DMS153 treated with DMSO at 0.1 percent for 48 hours (cell line): Measurements from ENCODE around the gene COX6A1.

Source experiments
- DNase-seq: peaks from one replicate; lab custom pipeline; 2025; ENCODE audit not compliant: unreplicated experiment; lab: John Stamatoyannopoulos, UW

COX6A1 gene

DNA sequence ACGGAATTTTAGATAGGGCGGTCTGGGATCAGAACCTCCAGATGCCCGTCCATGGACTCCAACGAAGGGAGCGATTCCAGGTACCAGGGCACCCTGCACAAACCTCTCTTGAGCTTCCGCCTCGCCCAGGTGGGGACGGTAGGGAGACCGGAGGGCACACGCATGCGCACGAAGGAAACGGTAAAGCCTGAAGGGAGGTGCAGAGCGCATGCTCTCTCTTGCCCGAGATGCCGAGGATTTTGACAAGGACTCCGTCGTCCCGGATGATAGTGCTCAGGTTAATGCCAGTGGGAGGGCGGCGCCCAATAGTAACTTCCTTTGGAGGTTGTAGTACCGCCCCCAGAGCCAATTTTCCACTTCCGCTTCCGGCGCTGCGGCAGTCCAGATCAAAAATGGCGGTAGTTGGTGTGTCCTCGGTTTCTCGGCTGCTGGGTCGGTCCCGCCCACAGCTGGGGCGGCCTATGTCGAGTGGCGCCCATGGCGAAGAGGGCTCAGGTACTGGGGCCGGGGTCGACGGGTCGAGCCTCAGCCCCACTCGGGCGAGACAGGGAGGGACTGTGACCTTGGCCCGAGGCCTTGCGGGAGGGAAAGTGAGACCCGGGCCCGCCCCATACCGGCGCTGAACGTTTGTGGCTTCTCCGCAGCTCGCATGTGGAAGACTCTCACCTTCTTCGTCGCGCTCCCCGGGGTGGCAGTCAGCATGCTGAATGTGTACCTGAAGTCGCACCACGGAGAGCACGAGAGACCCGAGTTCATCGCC is at the start of gene COX6A1:
COX6A1 (plus strand) TSS at position 379 of the 760 bp plus-strand sequence; CDS start at position 393, 14 bp downstream.
- DNase-seq: peak; percentile 99

DNA sequence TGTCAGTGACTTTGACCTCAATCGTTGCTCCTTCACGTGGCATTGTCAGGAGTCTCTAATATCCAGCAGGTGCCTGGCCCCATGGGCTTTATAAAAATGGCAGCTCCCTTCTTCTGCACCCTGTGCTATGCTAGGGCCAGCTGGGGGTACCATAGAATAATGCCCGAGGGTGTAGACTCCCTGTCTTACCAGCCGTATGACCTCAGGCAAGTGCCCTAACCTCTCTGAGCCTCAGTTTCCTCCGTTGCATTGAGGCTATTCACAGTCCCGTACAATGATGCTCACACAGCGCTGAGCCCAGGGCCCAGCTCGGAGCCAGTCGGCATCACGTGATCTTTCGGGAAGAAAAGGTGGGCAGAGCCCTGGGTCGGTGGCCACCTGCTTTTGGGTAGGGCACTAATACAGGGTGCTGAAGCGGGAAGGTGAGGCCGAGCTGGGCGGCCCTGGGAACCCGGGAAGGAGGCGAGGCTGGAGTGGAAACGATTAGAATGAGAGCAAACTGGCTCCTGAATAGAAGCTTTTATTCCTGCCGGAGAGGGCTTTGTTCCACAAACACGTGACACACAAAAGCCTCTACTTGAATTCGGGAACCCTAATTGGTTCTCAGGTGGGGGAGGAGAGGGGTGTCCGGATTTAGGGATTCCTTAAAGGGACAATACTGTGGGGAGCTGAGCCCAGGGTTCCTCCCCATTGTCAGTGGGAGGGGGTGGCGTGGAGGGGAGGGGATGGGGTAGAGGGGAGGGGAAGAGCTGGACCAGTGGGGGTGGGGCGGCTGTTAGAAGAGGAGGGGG is 49.0 kb upstream of the COX6A1 start:
- DNase-seq: peak; percentile 87

DNA sequence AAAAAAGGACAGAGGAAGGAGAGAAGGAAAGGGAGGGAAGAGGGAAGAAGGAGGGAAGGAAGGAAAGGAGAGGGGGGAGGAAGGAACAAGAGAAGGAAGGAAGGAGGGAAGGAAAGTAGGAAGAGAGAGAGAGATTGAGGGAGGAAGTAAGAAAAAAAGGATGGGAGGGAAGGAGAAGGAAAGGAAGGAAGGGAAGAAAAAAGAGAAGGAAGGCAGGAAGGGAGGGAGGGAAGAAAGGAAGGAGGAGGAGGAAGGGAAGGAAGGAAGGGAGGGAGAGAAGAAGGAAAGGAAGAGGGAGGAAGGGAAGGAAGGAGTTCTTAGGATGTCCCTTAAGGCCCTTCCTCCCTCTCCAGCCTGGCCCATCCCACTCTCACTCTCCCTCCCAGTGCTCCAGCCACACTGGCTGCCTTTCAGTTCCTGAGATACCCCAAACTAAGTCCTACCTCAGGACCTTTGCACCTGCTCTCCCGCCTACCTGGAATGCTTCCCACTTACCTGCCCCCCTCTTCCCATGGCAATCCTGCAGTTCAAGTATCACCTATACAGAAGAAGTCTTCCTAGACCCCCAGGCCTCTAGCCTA is 47.3 kb upstream of the COX6A1 start:
- DNase-seq: no peak

DNA sequence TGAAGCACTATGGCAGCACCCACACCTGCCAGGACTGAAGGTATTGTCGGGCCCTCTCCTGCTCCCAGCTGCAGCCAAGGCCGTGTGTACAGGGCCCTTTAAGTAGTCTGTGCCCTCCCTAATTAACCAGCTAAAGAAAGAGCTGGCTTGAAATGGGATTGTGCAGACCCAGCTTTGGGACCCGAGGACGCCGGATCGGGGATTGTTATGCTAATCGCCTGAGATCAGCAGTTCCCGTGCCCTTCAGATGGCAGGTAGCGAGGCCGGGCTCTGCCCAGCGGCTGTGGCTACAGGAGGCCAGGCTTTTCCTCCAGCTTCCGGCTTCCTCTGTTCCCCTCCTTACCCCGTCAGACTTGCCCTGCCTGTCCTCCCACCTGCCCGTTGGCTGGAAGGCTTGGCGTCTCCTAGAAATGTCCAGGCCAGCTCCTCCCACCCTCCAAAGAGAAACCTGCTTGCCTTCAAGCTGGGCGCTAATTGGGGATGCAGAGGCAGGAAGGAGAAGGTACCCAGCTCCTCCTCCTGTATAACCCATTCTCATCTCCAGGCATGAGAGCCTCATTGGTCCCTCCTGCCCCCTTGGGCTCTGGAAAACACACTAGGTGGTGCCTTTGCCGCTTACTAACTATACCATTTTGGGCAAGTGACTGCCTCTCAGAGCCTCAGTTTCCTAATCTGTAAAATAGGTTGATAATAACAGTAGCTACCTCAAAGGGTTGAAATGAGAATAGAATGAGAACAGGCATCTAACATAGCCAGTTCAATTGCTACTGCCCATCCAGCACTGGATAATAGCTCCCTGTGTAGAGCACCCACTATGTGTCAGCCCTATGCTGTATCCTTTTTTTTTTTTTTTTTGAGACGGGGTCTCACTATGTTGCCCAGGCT is 43.2 kb upstream of the COX6A1 start:
- DNase-seq: peak; percentile 82

DNA sequence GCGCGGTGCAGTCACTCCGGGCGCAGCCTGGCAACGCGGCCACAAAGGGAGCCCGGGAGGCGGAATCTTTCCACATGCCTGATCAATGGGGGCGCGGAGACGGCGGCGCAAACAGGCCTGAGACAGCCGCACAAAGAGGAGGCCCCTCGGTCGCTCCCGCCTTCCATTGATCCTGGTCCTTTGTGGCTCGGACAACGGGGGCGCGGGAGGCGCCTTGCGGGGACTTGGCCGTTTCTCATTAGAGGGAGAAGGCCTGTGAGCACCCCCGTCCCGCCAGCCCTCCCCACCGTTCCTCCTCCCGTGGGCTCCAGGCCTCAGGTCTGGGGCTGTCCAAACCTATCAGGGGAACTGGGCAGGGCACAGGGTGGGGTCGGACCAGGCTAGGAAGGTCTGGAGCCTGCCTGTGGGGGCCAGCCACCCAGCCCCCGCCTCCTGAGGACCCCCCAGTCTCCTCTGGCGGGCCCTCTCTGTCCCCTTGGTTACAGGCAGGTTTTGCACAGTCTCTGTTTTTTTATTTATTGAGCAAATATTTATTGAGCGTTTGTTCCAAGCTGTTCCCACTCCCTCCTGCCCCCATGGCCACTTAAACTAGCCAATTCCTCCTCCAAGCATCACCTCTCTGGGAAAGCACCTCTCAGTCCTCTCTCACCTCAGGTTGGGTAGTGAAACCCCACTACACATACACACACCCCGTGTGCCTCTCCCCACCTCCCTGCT is 39.9 kb upstream of the COX6A1 start:
- DNase-seq: no peak

DNA sequence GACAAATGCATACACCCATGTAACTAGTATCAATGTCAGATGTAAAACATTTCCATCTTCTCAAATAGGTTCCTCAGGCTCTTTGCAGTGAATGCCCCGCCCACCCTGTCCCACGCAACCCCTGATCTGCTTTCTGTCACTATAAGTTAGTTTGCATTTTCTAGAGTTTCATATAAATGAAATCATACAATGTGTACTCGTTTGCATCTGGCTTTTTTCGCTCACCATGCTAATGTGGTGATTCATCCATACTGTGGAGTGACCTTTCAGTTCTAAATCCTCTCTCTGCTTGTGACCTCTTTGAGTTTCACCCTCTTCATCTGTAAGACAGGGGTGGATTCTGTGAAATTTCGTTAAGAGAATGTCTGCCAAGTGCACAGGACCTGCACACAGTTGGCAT is 38.4 kb upstream of the COX6A1 start:
- DNase-seq: no peak

DNA sequence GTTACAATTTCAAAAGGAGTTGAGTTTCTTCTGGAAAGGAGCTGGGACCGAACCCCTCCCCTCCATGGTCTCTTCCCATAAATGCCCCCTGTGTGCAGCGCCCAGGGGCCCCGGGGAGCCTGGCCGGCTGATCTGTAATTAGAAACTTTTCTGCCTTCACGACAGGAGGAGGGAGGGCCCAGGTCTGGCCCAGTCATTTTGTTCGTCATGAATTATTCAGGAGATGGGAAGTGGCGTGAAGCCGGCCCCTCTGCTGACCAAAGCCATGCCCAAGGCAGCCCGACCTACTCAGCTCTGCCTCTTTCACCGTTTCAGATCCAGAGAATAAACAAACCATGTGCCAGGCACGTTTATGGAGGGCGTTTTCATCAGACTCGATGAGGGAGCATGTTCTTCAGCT is 35.7 kb upstream of the COX6A1 start:
- no peak for DNase-seq

DNA sequence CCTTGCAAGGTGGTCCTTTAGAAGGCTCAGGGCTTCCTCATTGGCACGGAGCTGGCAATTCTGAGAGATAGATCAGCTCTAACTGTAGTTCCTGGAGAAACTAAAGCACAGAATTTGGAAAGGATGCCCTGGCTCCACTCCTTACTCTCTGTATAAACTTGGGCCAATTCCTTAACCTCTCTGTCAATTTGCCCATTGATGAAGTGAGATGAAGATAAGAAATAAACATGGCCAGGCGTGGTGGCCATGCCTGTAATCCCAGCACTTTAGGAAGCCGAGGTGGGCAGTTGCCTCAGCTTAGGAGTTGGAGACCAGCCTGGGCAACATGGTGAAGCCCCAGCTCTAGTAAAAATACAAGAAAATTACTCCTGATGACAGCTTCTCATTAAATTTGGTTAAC is 34.0 kb upstream of the COX6A1 start:
- no peak for DNase-seq

DNA sequence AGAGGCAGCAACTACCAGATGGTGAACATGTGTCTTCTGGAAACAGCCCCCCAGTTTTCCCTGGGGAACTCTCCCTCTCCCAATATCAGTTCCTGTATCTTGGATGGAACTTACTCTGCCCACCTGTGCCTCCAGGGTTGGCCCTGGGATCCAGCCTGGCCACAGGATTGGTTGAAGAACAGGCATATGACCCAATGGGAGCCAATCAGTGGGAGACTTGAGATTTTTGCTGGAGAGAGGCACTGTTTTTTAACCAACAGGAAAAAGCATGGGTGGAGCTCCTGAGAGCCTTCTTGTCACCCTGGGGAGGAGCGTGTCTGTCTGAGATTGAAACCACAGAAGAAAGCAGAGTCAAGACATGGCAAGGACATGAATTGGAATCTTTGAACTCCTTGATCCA is 33.6 kb upstream of the COX6A1 start:
- DNase-seq: no peak

DNA sequence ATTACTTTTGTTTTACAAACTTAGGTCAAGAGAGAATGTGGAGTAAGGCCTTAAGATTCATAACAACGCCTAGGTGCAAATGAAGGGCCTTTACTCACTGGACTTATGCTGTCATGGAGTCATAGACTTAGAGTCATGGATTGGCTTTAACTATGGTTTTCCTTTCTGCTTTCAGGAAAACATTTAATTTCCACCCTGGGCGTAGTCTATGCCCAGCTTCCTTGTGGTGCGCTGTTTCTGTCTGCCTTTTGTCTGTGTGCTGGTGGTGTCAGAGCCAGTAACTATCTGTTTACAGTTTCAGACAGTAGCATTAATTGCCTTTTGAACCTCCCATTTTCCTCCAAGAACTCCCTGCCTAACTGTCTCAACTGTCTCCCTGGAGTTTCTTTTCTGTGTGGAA is 31.8 kb upstream of the COX6A1 start:
- no peak for DNase-seq

DNA sequence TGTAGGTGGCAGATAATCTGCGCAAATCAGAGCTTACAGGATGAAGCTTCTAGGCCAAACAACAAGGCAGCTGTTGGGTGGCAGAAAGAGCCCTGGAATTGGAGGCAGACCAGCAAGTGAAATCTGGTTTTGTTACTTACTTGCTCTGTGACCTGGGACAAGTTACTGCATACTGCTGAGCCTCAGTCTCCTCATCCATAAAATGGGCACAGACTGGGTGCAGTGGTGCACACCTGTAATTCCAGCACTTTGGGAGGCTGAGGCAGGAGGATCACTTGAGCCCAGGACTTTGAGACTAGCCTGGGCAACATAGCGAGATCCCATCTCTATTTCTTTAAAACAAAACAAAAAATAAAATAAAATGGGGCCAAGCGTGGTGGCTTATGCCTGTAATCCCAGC is 31.4 kb upstream of the COX6A1 start:
- DNase-seq: no peak

DNA sequence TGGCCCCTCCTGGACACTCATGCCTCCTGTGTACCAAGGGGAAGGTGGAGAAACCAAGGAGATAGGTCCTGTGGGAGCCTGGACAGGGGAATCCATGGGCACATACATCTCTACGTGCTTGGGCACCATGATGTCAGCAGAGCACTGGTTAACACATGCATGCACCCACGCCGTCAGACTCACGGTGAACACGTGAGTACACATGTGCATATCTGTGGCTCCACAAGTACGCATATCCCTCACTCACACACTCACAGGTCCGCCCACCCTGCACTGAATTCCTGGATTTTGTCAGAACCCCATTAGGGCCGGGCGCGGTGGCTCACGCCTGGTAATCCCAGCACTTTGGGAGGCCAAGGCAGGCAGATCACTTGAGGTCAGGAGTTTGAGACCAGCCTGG is 29.1 kb upstream of the COX6A1 start:
- DNase-seq: no peak

DNA sequence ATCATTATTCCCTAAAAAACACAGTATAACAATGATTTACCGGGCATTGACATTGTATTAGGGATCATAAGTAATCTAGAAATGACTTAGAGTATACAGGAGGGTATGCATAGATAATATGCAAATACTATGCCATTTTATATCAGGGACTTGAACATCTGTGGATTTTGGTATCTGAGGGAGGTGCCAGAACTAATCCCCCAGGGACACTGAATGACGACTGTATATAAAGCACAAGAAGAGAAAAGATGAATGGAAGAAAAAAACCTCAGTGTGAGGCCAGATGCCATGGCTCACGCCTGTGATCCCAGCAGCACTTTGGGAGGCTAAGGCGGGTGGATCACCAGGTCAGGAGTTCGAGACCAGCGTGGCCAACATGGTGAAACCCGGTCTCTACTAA is 25.5 kb upstream of the COX6A1 start:
- DNase-seq: no peak

DNA sequence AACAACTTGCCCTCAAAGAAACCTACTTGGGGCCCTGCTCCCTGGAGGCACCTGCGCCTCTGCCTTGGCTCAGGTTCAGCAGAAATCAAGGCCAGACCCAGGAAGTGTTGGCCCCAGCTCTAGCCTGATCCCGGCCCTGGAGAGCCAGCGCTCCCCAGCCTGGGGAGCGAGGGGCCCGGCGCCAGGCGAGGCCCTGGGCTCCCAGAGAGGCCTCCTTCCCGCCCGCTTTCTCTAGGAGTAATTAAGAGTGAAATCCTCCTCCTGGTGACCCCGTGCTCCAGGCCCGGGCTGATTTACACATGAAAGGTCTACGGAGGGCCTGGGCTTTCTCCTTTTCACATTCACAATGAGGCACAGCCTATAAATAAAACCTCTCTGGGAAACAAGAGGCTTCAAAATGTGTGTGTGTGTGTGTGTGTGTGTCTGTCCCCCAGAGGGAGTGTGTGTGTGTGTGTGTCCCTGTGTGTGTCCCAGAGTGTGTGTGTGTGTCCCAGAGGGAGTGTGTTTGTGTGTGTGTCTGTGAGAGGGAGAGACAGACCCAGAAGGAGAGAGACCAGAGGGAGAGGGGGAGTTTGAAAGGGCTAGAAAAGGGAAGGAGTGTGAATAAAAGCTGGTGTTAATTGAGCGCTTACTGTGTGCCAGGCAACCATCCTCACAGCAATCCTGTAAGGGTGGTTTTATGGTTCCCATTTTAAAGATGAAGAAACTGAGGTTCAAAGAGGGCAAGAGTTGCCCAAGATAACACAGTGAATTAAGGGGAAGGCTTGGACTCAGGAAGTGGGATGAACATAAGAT is 23.8 kb upstream of the COX6A1 start:
- DNase-seq: no peak

DNA sequence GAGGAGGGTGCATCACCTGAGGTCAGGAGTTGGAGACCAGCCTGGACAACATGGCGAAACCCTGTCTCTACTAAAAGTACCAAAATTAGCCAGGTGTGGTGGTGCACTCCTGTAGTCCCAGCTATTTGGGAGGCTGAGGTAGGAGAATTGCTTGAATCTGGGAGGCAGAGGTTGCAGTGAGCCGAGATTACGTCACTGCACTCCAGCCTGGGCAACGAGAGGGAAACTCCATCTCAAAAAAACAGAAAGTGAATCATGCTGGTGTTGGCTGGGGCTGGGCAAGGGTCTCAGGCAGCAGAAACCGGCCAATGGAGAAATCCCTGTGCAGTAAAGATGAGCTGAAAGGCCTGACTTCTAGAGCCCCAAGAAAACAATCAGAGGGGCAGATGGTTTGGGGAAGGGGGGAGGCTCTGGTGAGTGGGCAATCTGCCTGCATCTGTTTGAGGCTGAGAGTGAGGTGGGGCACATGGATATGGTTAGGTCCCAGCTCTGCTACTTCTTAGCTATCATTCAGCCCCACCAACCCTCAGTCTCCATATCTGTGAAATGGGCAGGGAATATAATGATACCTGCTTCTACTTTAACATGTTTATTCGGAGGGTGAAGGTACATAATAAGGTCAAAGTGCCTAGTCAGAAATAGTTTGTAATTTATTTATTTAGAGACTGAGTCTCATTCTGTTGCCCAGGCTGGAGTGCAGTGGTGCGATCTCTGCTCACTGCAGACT is 21.3 kb upstream of the COX6A1 start:
- DNase-seq: no peak

DNA sequence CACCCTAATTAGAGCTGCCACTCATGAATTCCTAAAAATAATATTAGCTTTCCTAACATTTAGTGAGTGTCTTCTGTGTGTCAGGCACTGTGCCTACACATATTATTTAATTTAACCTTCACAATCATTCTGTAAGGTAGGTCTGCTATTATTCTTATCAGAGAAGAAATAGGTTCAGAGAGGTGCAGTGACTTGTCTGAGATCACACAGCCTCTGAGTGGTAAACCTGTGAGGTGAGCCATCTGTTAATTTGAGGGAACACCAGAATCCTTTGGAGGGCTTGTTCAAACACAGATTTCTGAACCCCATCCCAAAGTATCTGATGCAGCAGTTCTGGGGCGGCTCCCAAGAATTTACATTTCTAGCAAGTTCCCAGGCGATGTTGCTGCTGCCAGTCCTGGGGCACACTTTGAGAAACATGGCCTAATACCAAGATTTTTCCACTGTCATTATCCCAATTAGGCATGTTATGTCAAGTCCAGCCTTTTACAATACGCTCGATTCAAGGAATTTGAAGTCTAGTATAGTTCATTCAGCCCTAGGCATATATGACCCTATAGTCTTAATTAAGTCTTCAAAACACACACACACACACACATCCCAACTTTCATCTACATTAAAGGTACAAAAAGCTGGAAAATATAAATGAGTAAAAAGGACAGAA is 19.9 kb upstream of the COX6A1 start:
- DNase-seq: no peak

DNA sequence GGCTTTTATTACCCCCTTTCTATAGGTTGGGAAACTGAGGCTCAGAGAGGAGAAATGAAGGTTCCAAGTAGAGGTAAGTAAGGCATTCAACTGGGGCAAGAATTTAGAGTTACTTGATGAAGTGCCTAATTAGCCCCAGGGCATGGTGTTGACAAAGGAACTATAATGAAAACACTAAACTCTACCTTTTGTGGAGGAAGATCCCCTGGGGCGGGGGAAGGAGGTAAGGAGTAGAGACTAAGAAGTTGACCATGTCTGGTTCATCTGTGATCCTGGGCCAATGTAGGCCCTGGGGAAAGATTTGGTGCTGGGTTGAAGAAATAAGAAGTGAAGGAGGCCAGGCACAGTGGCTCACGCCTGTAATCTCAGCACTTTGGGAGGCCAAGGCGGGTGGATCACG is 16.2 kb upstream of the COX6A1 start:
- no peak for DNase-seq

DNA sequence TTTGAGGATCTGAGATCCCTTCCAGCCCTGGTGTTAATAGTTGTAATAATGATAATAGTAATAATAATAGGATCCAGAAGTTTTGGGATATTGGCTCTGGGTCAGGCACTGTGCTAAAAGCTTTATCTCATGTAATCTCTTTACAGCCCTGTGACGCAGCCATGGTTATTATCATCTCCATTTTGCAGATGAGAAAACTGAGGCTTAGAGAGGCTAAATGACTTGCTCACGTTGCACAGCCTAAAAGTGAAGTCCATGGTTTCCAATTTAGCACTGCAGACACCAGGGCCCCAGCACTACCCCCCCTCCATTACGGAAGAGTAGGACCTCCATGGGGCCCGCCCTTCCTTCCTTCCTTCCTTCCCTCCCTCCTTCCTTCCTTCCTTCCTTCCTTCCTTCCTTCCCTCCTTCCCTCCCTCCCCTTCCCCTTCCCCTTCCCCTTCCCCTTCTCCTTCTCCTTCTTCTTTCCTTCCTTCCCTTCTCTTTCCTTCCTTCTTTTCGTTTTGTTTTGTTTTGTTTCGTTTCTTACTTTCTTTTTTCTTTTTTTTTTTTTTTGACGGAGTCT is 14.9 kb upstream of the COX6A1 start:
- DNase-seq: no peak
